ENCODE results near the gene PLXNA4.

- TF ChIP-seq, protein P1, sequence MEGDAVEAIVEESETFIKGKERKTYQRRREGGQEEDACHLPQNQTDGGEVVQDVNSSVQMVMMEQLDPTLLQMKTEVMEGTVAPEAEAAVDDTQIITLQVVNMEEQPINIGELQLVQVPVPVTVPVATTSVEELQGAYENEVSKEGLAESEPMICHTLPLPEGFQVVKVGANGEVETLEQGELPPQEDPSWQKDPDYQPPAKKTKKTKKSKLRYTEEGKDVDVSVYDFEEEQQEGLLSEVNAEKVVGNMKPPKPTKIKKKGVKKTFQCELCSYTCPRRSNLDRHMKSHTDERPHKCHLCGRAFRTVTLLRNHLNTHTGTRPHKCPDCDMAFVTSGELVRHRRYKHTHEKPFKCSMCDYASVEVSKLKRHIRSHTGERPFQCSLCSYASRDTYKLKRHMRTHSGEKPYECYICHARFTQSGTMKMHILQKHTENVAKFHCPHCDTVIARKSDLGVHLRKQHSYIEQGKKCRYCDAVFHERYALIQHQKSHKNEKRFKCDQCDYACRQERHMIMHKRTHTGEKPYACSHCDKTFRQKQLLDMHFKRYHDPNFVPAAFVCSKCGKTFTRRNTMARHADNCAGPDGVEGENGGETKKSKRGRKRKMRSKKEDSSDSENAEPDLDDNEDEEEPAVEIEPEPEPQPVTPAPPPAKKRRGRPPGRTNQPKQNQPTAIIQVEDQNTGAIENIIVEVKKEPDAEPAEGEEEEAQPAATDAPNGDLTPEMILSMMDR (IDR thresholded peaks at IDR 0.05): no peak
- TF ChIP-seq POLR2A (IDR thresholded peaks at IDR 0.05): no peak
Measured at GRCh38 chr7:132425942-132426341, 150.3 kb downstream of the PLXNA4 start.

Data from body of pancreas (tissue), 4 donors.